ENCODE results near the gene ATP8A1. TPM values are rescaled to one million over a fixed set of nuclear protein-coding genes. Genes with fewer than 3 reads are reported as not detected.

The ATP8A1 gene
- total and polyA plus RNA-seq, 2 of the 8 experiments (the other 6 are each of a cell fraction or from before 2014, with no cell fraction given): 3.7 to 14.9 TPM

DNA sequence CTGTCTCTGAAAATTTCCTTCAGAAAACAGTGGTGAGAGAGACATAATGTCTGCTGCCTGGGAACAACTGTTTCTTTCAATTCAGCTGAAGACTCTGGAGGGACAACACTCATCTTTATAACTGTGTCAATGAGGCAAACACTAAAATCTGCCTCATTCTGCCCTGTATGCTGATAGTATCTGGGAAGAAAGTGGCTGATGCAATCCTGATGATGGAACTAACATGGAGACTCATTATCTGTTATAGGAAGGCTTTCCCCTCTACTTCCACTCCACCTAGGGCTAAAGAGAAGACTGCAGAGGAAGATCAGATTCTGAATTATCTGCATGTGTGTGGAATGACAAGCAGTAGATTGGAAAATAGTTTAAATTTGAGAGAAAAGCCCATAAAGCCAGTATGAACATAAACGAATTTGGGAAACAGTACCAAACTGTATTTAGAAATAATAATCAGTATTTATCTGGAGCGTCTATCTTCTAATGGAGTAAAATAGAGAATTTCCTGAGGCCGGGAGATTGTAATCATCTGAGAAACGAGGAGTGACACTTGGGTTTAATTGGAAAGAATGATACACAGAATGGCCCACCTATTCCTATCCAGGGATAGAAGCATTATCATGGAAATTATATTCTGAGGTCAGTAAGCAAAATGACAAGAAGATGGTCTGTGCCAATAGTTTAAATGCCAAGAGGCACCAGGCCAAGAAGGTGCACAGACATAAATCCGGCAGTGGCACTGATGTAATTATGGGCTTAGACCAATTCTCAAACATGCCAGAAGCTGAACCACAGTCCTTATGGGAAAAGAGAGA lies 174.2 kb downstream of the ATP8A1 start:
- 84% methylated on average over 5 of the region's 5 CpGs; no CpG with 5 or more reads in 1 of the 2 experiments for WGBS, 2 experiments (ENCODE audit: extremely low coverage in 1 of 2, insufficient coverage in 1 of 2, insufficient read length in 1 of 2, insufficient replicate concordance in 2 of 2, low coverage in 1 of 2, low lambda C conversion rate in 2 of 2, missing lambda C conversion rate in 1 of 2)
- H4K91ac ChIP-seq (replicated peaks; ENCODE audit: insufficient read length, low read length): peak overlapping the region; percentile 37
- no peak overlapping the region for H4K5ac ChIP-seq (ENCODE audit: insufficient read length, low read depth, low read length)
- no peaks in the 10 kb centered on the region for H3K36me3 ChIP-seq (ENCODE audit: control insufficient read depth in 2 of 4, insufficient read depth in 4 of 4, low read length in 3 of 4)
- no peaks in the 10 kb centered on the region for H3K9me3 ChIP-seq (ENCODE audit: insufficient read depth in 2 of 2, low read depth in 1 of 2, low read length in 1 of 2)
- POLR2A ChIA-PET (ENCODE audit: partially characterized antibody): interaction anchor here (0.9 kb wide), 1 partner anchor 11 kb away, joined by 3 read pairs; no protein-coding TSS in a partner anchor
- H2AK5ac ChIP-seq (ENCODE audit: low read depth, low read length): peak overlapping the region; percentile 60; the same call in 1 of the 2 replicates
- no peak overlapping the region for H3K14ac ChIP-seq (ENCODE audit: insufficient read length)
- FAIRE-seq (no peak), DNase-seq (ENCODE audit: low read depth in 1 of 2, low spot score in 2 of 2) (no peak)
- no peak for TF ChIP-seq RNF2 (IDR thresholded peaks at IDR 0.05; ENCODE audit: borderline replicate concordance, low read depth, low read length, missing control alignments, poor library complexity, severe bottlenecking)
- TF ChIP-seq MAX (IDR thresholded peaks at IDR 0.05): no peak
- TF ChIP-seq JUN (IDR thresholded peaks at IDR 0.05; ENCODE audit: low read depth, low read length): no peak
- no peak for TF ChIP-seq POLR2AphosphoS5 (IDR thresholded peaks at IDR 0.05; ENCODE audit: low read depth, low read length)
- no peak for TF ChIP-seq TEAD4 (IDR thresholded peaks at IDR 0.05; ENCODE audit: low read depth, low read length)
- TF ChIP-seq KDM1A (IDR thresholded peaks at IDR 0.05; ENCODE audit: borderline replicate concordance, low read length): no peak
- no peak for TF ChIP-seq EGR1 (IDR thresholded peaks at IDR 0.05; ENCODE audit: borderline replicate concordance, low read depth, low read length)
- TF ChIP-seq ZNF274 (IDR thresholded peaks at IDR 0.05; ENCODE audit: borderline replicate concordance, extremely low read depth, low read length): no peak
- TF ChIP-seq CBX8 (IDR thresholded peaks at IDR 0.05; ENCODE audit: borderline replicate concordance, low read depth, low read length): no peak
- TF ChIP-seq PHF8 (conservative IDR thresholded peaks at IDR 0.05; ENCODE audit: low read depth, low read length): no peak
- TF ChIP-seq SRF (IDR thresholded peaks at IDR 0.05; ENCODE audit: low read depth, low read length): no peak
- H2BK15ac ChIP-seq (ENCODE audit: low read length): no peak overlapping the region
- H2BK12ac ChIP-seq (ENCODE audit: low read depth, low read length): peak overlapping the region; percentile 71
- H3K79me1 ChIP-seq (ENCODE audit: low read depth, low read length): no peaks in the 10 kb centered on the region
- H2BK20ac ChIP-seq (ENCODE audit: low read length): peak overlapping the region; percentile 87
- H3K9ac ChIP-seq (replicated peaks in 1 of 4; ENCODE audit: extremely low read depth in 1 of 4, low read depth in 3 of 4, low read length in 3 of 4): no peak overlapping the region
- CTCF ChIA-PET (ENCODE audit: partially characterized antibody): interaction anchor here (0.6 to 1.0 kb wide), 2 partner anchors 47 to 438 kb away, joined by 4 read pairs; no protein-coding TSS in a partner anchor
- no peak overlapping the region for H3K4me2 ChIP-seq (ENCODE audit: insufficient read depth in 1 of 2, low read depth in 2 of 2, low read length in 2 of 2)
- H3K27ac ChIP-seq (ENCODE audit: low read depth, low read length): no peak overlapping the region
- H2BK120ac ChIP-seq (replicated peaks; ENCODE audit: low read depth, low read length): peak overlapping the region; percentile 89
- peak overlapping the region; percentile 84; the same call in 1 of the 2 replicates for H2BK5ac ChIP-seq (ENCODE audit: low read depth, low read length)
- H3K23ac ChIP-seq (ENCODE audit: insufficient read length): no peak overlapping the region
- no peak overlapping the region for H3K4me3 ChIP-seq (ENCODE audit: extremely low read depth in 1 of 4, insufficient read depth in 2 of 4, low read depth in 3 of 4, low read length in 4 of 4)
- no peak overlapping the region for H3K56ac ChIP-seq (replicated peaks; ENCODE audit: insufficient read length, low read depth, low read length)
- H3K79me2 ChIP-seq (ENCODE audit: control insufficient read depth in 1 of 2, insufficient read depth in 2 of 2, low read length in 2 of 2): no peaks in the 10 kb centered on the region
- H3K23me2 ChIP-seq (ENCODE audit: low read depth, low read length): no peaks in the 10 kb centered on the region
- H3K4me1 ChIP-seq (replicated peaks in 1 of 4; ENCODE audit: control insufficient read depth in 3 of 4, insufficient read depth in 4 of 4, low read length in 3 of 4): peaks cover 0 to 28% (median 7%) of the 10 kb centered on the region in 4 experiments; a peak in 6 of 7 replicates
- H3K4ac ChIP-seq (replicated peaks; ENCODE audit: insufficient read length, low read depth, low read length): peak overlapping the region; percentile 17
- H3K27me3 ChIP-seq (replicated peaks in 1 of 4; ENCODE audit: control insufficient read depth in 3 of 4, extremely low read depth in 1 of 4, insufficient read depth in 3 of 4, low read length in 3 of 4): no peaks in the 10 kb centered on the region
- no peak overlapping the region for H2AFZ ChIP-seq (ENCODE audit: low read length)
- peak overlapping the region; percentile 5; the same call in 1 of the 2 replicates for H3K18ac ChIP-seq (ENCODE audit: extremely low read depth, low read length)
- no peaks in the 10 kb centered on the region for H4K20me1 ChIP-seq (replicated peaks in 1 of 2; ENCODE audit: control insufficient read depth in 1 of 2, insufficient read depth in 2 of 2, low read length in 2 of 2)
- H4K8ac ChIP-seq (ENCODE audit: extremely low read depth, insufficient read depth, low read length): no peak overlapping the region
